CD4-positive, alpha-beta T cell treated with Interleukin-1 beta for 1 hour (primary cell): ENCODE data around the gene PRR5.
"Not testable (repeated sequence)": the region's sequence is repeated elsewhere in the genome, so short reads cannot be mapped to it uniquely, and the experiment has no call there.

Experiments used
- DNase-seq, 2 donors: peaks; one replicate each; pipeline ENCODE4 v3.0.0-alpha.2; 2020 to 2022

PRR5 gene

DNA sequence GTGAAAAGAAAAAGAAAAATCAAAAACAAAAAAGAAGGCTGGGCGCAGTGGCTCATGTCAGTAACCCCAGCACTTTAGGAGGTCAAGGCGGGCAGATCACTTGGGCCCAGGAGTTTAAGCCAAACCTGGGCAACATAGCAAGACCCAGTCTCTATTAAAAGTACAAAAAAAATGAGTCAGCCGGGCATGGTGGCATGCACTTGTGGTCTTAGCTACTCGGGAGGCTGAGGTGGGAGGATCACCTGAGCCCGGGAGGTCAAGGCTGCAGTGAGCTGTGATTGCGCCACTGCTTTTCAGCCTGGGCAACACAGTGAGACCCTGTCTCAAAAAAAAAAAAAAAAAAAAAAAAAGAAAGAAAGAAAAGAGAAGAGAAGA lies 26.0 kb upstream of the PRR5 start:
- DNase-seq, result not testable (repeated sequence)

GRCh38 chr22:44676441-44677352 lies 25.3 kb upstream of the PRR5 start:
- no peak for DNase-seq

GRCh38 chr22:44677353-44677840 lies 24.6 kb upstream of the PRR5 start:
- DNase-seq, result no peak

DNA sequence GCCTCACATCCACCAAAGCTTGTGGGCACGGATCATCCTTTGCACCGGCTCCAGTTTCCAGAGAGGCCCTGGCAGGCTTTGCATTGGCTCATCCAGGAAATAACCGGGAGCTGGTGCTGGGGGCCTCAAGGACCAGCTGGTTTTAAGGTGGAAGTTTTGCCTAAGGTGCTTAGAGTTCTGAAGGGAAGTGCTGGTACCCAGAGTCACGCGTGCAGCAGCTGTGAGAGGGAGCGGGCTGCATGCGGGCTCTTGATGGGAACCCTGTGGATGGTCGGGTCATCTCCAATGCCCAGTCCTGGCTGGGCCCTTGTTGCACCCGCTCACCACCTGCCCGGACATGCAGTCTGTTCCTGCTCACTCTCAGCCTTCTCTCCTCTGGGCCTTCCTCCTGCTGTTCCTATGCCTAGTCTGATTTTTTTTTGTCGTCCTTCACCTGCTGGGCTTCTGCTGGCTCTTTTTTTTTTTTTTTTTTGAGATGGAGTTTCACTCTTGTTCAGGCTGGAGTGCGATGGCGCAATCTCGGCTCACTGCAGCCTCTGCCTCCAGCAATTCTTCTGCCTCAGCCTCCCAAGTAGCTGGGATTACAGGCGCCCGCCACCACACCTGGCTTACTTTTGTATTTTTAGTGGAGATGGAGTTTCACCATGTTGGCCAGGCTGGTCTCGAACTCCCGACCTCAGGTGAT lies 24.0 kb upstream of the PRR5 start:
- no peak for DNase-seq

GRCh38 chr22:44678556-44679305 lies 23.3 kb upstream of the PRR5 start:
- no peak for DNase-seq

- not testable (repeated sequence) for DNase-seq
Measured at GRCh38 chr22:44679306-44679647, 22.7 kb upstream of the PRR5 start.

GRCh38 chr22:44680058-44680457 lies 21.9 kb upstream of the PRR5 start:
- DNase-seq, result no peak

GRCh38 chr22:44680481-44680894 lies 21.5 kb upstream of the PRR5 start:
- DNase-seq, result no peak

DNA sequence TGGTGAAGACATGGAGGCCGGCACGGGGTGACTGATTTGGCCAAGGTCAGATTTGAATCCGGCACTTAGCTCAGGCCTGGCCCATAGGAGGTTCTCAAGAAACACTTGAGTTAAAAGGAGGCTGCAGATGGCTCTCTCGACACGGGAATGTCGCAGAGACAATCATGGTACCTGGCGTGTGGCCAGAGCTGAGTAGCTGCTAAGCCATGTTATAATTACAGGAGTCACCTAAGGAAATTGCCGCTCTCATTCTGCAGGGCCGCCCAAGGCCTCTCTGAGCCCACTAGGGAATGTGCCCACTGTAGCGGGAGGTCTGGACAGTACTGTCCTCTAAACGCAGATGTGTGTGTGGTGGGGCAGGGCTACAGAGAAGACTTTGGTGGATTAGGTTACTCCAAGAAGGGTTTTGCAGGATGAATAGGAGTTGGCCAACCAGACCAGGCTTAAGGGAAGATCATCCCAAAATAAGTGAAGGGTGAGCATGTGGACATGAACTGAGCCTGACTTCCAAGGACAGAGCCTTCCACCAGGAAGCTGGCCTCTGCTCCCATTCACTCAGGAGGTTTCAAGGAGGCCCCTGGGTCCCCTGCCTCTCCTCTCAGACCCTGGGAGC lies 19.3 kb upstream of the PRR5 start:
- no peak for DNase-seq

DNA sequence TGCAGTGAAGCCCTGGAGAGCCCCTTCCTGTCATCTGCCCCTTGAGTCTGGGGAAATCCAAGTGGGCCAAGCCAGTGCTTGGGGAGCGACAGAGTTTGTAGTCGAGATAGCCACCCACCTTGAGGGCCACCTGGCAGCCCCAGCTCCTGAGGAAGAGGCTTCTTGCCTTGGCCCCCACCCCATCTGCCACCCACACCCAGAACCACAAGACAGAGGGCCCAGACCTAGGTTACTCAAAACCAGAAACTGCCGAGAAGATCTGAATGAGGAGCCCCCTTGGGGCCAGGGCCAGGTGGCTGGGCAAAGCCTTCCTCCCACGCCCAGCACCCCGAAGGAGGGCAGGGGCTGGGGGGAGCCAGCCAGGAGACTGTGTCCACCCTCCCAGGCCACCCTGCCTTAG lies 18.8 kb upstream of the PRR5 start:
- no peak for DNase-seq

- no peak for DNase-seq
Measured at GRCh38 chr22:44683881-44684280, 18.1 kb upstream of the PRR5 start.

GRCh38 chr22:44684506-44685383 lies 17.3 kb upstream of the PRR5 start:
- peak; percentile 87 to 89 for DNase-seq

DNA sequence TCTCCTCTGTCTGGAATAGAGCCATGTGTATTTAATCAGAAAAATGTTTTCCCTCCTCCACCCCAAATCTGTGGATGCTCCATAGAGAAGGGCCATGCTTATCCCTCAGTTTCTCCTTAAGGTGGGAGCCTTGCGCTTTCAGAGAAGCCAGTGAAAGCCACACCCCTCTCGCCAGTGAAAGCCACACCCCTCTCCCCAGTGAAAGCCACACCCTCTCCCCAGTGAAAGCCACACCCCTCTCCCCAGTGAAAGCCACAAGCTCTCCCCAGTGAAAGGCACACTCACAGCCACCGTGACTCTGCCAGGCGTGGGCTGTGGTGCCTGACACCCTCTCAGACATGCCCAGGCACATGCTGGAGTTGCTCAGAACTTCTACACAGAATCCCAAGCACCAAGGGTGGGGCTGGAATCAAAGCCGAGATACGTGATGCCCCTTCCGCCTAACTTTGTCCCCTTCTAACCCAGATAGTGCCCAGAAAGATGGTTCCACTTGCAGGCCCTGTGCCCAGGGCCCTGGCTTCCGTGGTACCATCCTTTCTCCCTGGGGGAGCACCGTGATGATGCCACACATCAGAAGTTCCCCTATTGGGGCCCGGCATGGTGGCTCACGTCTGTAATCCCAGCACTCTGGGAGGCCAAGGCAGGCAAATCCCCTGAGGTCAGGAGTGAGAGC lies 16.5 kb upstream of the PRR5 start:
- DNase-seq, result peak; percentile 83 to 91

GRCh38 chr22:44686873-44687600 lies 15.0 kb upstream of the PRR5 start:
- DNase-seq, result no peak

- no peak for DNase-seq
Measured at GRCh38 chr22:44689173-44689572, 12.8 kb upstream of the PRR5 start.

GRCh38 chr22:44689915-44690524 lies 12.0 kb upstream of the PRR5 start:
- DNase-seq, result no peak

- no peak for DNase-seq
Measured at GRCh38 chr22:44691796-44692661, 10.0 kb upstream of the PRR5 start.

DNA sequence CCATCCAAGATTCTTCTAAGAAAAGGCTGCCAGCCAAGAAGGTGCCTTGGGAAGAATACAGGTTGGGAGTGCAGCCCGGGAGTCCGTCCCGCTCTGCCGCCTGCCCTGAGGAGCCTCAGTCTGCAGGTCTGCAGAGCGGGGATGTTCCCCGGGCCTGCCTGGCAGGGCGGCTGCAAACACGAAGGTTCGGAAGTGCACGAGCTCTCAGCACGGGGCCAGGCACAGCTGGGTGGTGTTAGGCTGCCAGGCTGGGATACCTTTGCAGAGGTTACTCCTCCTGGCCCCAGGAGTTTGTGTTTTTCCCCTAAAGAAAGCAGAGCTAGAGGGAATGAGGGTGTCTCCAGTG lies 9.4 kb upstream of the PRR5 start:
- no peak for DNase-seq

DNA sequence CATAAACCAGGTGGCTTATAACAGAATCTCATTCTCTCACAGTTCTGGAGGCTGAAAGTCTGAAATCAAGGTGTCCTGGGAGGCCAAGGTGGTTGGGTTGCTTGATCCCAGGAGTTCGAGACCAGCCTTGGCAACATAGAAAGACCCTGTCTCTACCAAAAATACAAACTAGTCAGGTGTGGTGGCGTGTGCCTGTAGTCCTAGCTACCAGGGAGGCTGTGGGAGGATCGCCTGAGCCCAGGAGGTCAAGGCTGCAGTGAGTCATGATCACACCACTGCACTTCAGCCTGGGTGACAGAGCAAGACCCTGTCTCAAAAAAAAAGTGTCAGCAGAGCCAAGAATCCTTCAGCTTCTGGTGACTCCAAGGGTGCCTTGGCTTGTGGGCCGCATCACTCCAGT lies 8.9 kb upstream of the PRR5 start:
- DNase-seq, result no peak
